ENCODE data around the gene RPS27. TPM values are rescaled to one million over a fixed set of nuclear protein-coding genes. Genes with fewer than 3 reads are reported as not detected.

Gene RPS27
- total and polyA plus RNA-seq, 10 of the 15 experiments (the other 5 are each of a cell fraction or from before 2014, with no cell fraction given) = 2,708 to 14,234 (median 8,874) TPM

GRCh38 chr1:153958111-153958960 is 32.2 kb upstream of the RPS27 start, which contains the start of gene CRTC2 (continued):
- TF ChIP-seq, protein P1, sequence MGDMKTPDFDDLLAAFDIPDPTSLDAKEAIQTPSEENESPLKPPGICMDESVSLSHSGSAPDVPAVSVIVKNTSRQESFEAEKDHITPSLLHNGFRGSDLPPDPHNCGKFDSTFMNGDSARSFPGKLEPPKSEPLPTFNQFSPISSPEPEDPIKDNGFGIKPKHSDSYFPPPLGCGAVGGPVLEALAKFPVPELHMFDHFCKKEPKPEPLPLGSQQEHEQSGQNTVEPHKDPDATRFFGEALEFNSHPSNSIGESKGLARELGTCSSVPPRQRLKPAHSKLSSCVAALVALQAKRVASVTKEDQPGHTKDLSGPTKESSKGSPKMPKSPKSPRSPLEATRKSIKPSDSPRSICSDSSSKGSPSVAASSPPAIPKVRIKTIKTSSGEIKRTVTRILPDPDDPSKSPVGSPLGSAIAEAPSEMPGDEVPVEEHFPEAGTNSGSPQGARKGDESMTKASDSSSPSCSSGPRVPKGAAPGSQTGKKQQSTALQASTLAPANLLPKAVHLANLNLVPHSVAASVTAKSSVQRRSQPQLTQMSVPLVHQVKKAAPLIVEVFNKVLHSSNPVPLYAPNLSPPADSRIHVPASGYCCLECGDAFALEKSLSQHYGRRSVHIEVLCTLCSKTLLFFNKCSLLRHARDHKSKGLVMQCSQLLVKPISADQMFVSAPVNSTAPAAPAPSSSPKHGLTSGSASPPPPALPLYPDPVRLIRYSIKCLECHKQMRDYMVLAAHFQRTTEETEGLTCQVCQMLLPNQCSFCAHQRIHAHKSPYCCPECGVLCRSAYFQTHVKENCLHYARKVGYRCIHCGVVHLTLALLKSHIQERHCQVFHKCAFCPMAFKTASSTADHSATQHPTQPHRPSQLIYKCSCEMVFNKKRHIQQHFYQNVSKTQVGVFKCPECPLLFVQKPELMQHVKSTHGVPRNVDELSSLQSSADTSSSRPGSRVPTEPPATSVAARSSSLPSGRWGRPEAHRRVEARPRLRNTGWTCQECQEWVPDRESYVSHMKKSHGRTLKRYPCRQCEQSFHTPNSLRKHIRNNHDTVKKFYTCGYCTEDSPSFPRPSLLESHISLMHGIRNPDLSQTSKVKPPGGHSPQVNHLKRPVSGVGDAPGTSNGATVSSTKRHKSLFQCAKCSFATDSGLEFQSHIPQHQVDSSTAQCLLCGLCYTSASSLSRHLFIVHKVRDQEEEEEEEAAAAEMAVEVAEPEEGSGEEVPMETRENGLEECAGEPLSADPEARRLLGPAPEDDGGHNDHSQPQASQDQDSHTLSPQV (IDR thresholded peaks at IDR 0.05) = no peak
- TF ChIP-seq SMC3 (IDR thresholded peaks at IDR 0.05; ENCODE audit: borderline replicate concordance, low read length) = no peak
- TF ChIP-seq BMI1 (IDR thresholded peaks at IDR 0.05; ENCODE audit: borderline replicate concordance) = no peak
- TF ChIP-seq MYC (IDR thresholded peaks at IDR 0.05; ENCODE audit: insufficient read depth, insufficient read length, insufficient replicate concordance, low read length, severe bottlenecking) = no peak
- TF ChIP-seq, protein P2, sequence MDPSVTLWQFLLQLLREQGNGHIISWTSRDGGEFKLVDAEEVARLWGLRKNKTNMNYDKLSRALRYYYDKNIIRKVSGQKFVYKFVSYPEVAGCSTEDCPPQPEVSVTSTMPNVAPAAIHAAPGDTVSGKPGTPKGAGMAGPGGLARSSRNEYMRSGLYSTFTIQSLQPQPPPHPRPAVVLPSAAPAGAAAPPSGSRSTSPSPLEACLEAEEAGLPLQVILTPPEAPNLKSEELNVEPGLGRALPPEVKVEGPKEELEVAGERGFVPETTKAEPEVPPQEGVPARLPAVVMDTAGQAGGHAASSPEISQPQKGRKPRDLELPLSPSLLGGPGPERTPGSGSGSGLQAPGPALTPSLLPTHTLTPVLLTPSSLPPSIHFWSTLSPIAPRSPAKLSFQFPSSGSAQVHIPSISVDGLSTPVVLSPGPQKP (IDR thresholded peaks at IDR 0.05; ENCODE audit: low read depth, low read length) = peak; percentile 93
- peak; percentile 43 for TF ChIP-seq NBN (IDR thresholded peaks at IDR 0.05)
- peak; percentile 92 for TF ChIP-seq SUZ12 (IDR thresholded peaks at IDR 0.05; ENCODE audit: unreplicated experiment)
- TF ChIP-seq RUNX3 (IDR thresholded peaks at IDR 0.05; ENCODE audit: low read length) = no peak
- TF ChIP-seq BACH1 (IDR thresholded peaks at IDR 0.05; ENCODE audit: borderline replicate concordance) = no peak; the same call in 1 of the 2 replicates
- TF ChIP-seq, protein P3, sequence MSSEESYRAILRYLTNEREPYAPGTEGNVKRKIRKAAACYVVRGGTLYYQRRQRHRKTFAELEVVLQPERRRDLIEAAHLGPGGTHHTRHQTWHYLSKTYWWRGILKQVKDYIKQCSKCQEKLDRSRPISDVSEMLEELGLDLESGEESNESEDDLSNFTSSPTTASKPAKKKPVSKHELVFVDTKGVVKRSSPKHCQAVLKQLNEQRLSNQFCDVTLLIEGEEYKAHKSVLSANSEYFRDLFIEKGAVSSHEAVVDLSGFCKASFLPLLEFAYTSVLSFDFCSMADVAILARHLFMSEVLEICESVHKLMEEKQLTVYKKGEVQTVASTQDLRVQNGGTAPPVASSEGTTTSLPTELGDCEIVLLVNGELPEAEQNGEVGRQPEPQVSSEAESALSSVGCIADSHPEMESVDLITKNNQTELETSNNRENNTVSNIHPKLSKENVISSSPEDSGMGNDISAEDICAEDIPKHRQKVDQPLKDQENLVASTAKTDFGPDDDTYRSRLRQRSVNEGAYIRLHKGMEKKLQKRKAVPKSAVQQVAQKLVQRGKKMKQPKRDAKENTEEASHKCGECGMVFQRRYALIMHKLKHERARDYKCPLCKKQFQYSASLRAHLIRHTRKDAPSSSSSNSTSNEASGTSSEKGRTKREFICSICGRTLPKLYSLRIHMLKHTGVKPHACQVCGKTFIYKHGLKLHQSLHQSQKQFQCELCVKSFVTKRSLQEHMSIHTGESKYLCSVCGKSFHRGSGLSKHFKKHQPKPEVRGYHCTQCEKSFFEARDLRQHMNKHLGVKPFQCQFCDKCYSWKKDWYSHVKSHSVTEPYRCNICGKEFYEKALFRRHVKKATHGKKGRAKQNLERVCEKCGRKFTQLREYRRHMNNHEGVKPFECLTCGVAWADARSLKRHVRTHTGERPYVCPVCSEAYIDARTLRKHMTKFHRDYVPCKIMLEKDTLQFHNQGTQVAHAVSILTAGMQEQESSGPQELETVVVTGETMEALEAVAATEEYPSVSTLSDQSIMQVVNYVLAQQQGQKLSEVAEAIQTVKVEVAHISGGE (CRISPR knock-in tag; IDR thresholded peaks at IDR 0.05) = no peak
- TF ChIP-seq PML (IDR thresholded peaks at IDR 0.05; ENCODE audit: low read length) = no peak
- peak in 1 of 2 experiments; percentile 76; a peak in 1 of 3 replicates for TF ChIP-seq EGR1 (IDR thresholded peaks at IDR 0.05; ENCODE audit: borderline replicate concordance in 1 of 2, low read depth in 2 of 2, low read length in 2 of 2)
- TF ChIP-seq POLR2A (IDR thresholded peaks at IDR 0.05; ENCODE audit: low read depth, low read length) = peak; percentile 76
- TF ChIP-seq, protein P4, sequence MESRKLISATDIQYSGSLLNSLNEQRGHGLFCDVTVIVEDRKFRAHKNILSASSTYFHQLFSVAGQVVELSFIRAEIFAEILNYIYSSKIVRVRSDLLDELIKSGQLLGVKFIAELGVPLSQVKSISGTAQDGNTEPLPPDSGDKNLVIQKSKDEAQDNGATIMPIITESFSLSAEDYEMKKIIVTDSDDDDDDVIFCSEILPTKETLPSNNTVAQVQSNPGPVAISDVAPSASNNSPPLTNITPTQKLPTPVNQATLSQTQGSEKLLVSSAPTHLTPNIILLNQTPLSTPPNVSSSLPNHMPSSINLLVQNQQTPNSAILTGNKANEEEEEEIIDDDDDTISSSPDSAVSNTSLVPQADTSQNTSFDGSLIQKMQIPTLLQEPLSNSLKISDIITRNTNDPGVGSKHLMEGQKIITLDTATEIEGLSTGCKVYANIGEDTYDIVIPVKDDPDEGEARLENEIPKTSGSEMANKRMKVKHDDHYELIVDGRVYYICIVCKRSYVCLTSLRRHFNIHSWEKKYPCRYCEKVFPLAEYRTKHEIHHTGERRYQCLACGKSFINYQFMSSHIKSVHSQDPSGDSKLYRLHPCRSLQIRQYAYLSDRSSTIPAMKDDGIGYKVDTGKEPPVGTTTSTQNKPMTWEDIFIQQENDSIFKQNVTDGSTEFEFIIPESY (IDR thresholded peaks at IDR 0.05) = no peak; the same call in 1 of the 2 replicates
- TF ChIP-seq IRF3 (IDR thresholded peaks at IDR 0.05) = no peak
- peak; percentile 97 for TF ChIP-seq TARDBP (IDR thresholded peaks at IDR 0.05; ENCODE audit: borderline replicate concordance)
- TF ChIP-seq EP300 (IDR thresholded peaks at IDR 0.05; ENCODE audit: borderline replicate concordance in 1 of 2, control insufficient read depth in 1 of 2, low read depth in 2 of 2, low read length in 2 of 2) = 0 out of 4 replicates have a peak, but pooled peaks of 1 of the 2 experiments have one; percentile 29
